CD8-positive, alpha-beta memory T cell (primary cell): ENCODE measurements around the gene SSUH2. TPM values are rescaled to one million over a fixed set of nuclear protein-coding genes. Genes with fewer than 3 reads are reported as not detected.

ENCODE experiments used
- CTCF ChIA-PET: fragments of 350-600 bp; sonication (Branson Sonifier 250); formaldehyde crosslinking; loops from one replicate; lab custom pipeline; 2021; ENCODE audit warnings: antibody characterized with exemption; lab: Charles Lee
- POLR2A ChIA-PET: fragments of 350-600 bp; sonication (Branson Sonifier 250); formaldehyde crosslinking; loops from one replicate; lab custom pipeline; 2021; ENCODE audit warnings: antibody characterized with exemption; lab: Charles Lee
- DNase-seq, 5 donors: peaks; one replicate each; pipeline versions ENCODE4 v3.0.0 to v3.0.0-alpha.2; 2020 to 2022; ENCODE audit warnings: mixed read lengths in 1 of 5
- H3K27ac ChIP-seq: one replicate; pipeline ENCODE4 v1.7.0; 2013; ENCODE audit warnings: low read depth, mild to moderate bottlenecking, low read length, moderate library complexity
- H3K27me3 ChIP-seq: 2 replicates; pipeline ENCODE4 v1.7.0; 2013; ENCODE audit warnings: low read length, mild to moderate bottlenecking; ENCODE audit not compliant: insufficient read depth, poor library complexity, severe bottlenecking
- H3K36me3 ChIP-seq: 2 replicates; pipeline ENCODE4 v1.7.0; 2013; ENCODE audit warnings: mild to moderate bottlenecking, low read length, moderate library complexity; ENCODE audit not compliant: insufficient read depth
- H3K4me1 ChIP-seq: 2 replicates; pipeline ENCODE4 v1.7.0; 2013; ENCODE audit warnings: mild to moderate bottlenecking, low read length, moderate library complexity; ENCODE audit not compliant: insufficient read depth
- H3K4me3 ChIP-seq: 2 replicates; pipeline ENCODE4 v1.7.0; 2013; ENCODE audit warnings: mild to moderate bottlenecking, low read length
- H3K9me3 ChIP-seq: 2 replicates; pipeline ENCODE4 v1.7.0; 2013; ENCODE audit warnings: mild to moderate bottlenecking, low read length
- H3K27ac Mint-ChIP-seq, 8 donors: one replicate each; pipeline ENCODE4 v1.8.0; 2020 to 2021; ENCODE audit warnings: mixed read lengths in 8 of 8, mild to moderate bottlenecking in 6 of 8, inconsistent platforms in 3 of 8, moderate library complexity in 3 of 8
- H3K27me3 Mint-ChIP-seq, 2 donors: one replicate each; pipeline ENCODE4 v1.8.0; 2020 to 2021; ENCODE audit warnings: mixed read lengths in 2 of 2, mild to moderate bottlenecking in 1 of 2, moderate library complexity in 1 of 2
- H3K36me3 Mint-ChIP-seq, 3 donors: one replicate each; pipeline ENCODE4 v1.8.0; 2020 to 2021; ENCODE audit warnings: mixed read lengths in 3 of 3, inconsistent platforms in 1 of 3, mild to moderate bottlenecking in 1 of 3
- H3K4me1 Mint-ChIP-seq, 3 donors: one replicate each; pipeline ENCODE4 v1.8.0; 2020 to 2021; ENCODE audit warnings: mixed read lengths in 3 of 3, inconsistent platforms in 1 of 3, mild to moderate bottlenecking in 1 of 3
- H3K4me3 Mint-ChIP-seq, 7 donors: one replicate each; pipeline ENCODE4 v1.8.0; 2020 to 2021; ENCODE audit warnings: mixed read lengths in 7 of 7, mild to moderate bottlenecking in 6 of 7, moderate library complexity in 4 of 7, inconsistent platforms in 2 of 7
- H3K9me3 Mint-ChIP-seq, 5 donors: one replicate each; pipeline ENCODE4 v1.8.0; 2020 to 2022; ENCODE audit warnings: mixed read lengths in 5 of 5, mild to moderate bottlenecking in 3 of 5, moderate library complexity in 2 of 5, inconsistent platforms in 1 of 5
- polyA plus RNA-seq: library from polyadenylated mRNA; unstranded; fragments of 300-500 nt; fragmentation: Illumina TruSeq; gene quantifications from one replicate; pipeline ENCODE4 v1.2.3, GENCODE V29; 2021
- total RNA-seq, 2 experiments: library from RNA; stranded (reverse); gene quantifications; one replicate each; pipeline ENCODE4 v1.2.3, GENCODE V29; 2021

The SSUH2 gene
- total and polyA plus RNA-seq, 3 experiments from 2014 or later = not detected

GRCh38 chr3:8621872-8622271, 22.7 kb downstream of the SSUH2 start:
- Histone ChIP-seq H3K27me3 (no peaks in the 10 kb centered on the region), H3K4me1 (no peaks in the 10 kb centered on the region), H3K27ac (no peak overlapping the region), H3K4me3 (no peak overlapping the region), H3K36me3 (no peaks in the 10 kb centered on the region), H3K9me3 (no peaks in the 10 kb centered on the region)
- H3K27me3 Mint-ChIP-seq = peaks cover 0 to 4% of the 10 kb centered on the region in 2 donors
- DNase-seq = no peak
- POLR2A ChIA-PET = no interaction called here
- H3K4me1 Mint-ChIP-seq = peaks cover 0 to 5% (median 0%) of the 10 kb centered on the region in 3 donors
- no peak overlapping the region for H3K4me3 Mint-ChIP-seq
- H3K9me3 Mint-ChIP-seq = peaks cover 0 to 3% (median 0%) of the 10 kb centered on the region in 5 donors
- CTCF ChIA-PET = no interaction called here
- no peaks in the 10 kb centered on the region for H3K36me3 Mint-ChIP-seq
- no peak overlapping the region for H3K27ac Mint-ChIP-seq

- no peaks in the 10 kb centered on the region for H3K36me3 ChIP-seq
- no peak overlapping the region for H3K4me3 ChIP-seq
- DNase-seq = no peak
- H3K4me1 ChIP-seq = no peaks in the 10 kb centered on the region
- Mint-ChIP-seq H3K27me3 (peaks cover 0 to 4% of the 10 kb centered on the region in 2 donors), H3K27ac (no peak overlapping the region), H3K4me3 (no peak overlapping the region), H3K4me1 (peaks cover 0 to 5% (median 0%) of the 10 kb centered on the region in 3 donors), H3K36me3 (no peaks in the 10 kb centered on the region), H3K9me3 (peaks cover 0 to 3% (median 0%) of the 10 kb centered on the region in 5 donors)
- H3K27ac ChIP-seq = no peak overlapping the region
- ChIA-PET POLR2A (no interaction called here), CTCF (no interaction called here)
- H3K9me3 ChIP-seq = no peaks in the 10 kb centered on the region
- no peaks in the 10 kb centered on the region for H3K27me3 ChIP-seq
Observed at GRCh38 chr3:8621141-8621540, 23.5 kb downstream of the SSUH2 start.

GRCh38 chr3:8619548-8619947, 25.1 kb downstream of the SSUH2 start:
- Mint-ChIP-seq H3K4me1 (peaks cover 0 to 5% (median 0%) of the 10 kb centered on the region in 3 donors), H3K4me3 (no peak overlapping the region), H3K9me3 (peaks cover 0 to 3% (median 0%) of the 10 kb centered on the region in 5 donors), H3K36me3 (no peaks in the 10 kb centered on the region), H3K27ac (no peak overlapping the region), H3K27me3 (no peaks in the 10 kb centered on the region)
- no peaks in the 10 kb centered on the region for H3K27me3 ChIP-seq
- no peak for DNase-seq
- no peaks in the 10 kb centered on the region for H3K4me1 ChIP-seq
- ChIA-PET POLR2A (no interaction called here), CTCF (no interaction called here)
- no peaks in the 10 kb centered on the region for H3K9me3 ChIP-seq
- H3K4me3 ChIP-seq = no peak overlapping the region
- H3K36me3 ChIP-seq = no peaks in the 10 kb centered on the region
- H3K27ac ChIP-seq = no peak overlapping the region

- peaks cover 0 to 3% (median 0%) of the 10 kb centered on the region in 5 donors for H3K9me3 Mint-ChIP-seq
- Histone ChIP-seq H3K4me3 (no peak overlapping the region), H3K27me3 (no peaks in the 10 kb centered on the region), H3K4me1 (no peaks in the 10 kb centered on the region), H3K27ac (no peak overlapping the region), H3K36me3 (no peaks in the 10 kb centered on the region), H3K9me3 (no peaks in the 10 kb centered on the region)
- H3K27me3 Mint-ChIP-seq = no peaks in the 10 kb centered on the region
- no peak overlapping the region for H3K27ac Mint-ChIP-seq
- peaks cover 0 to 5% (median 0%) of the 10 kb centered on the region in 3 donors for H3K4me1 Mint-ChIP-seq
- DNase-seq = no peak
- no peaks in the 10 kb centered on the region for H3K36me3 Mint-ChIP-seq
- POLR2A ChIA-PET = no interaction called here
- CTCF ChIA-PET = no interaction called here
- no peak overlapping the region for H3K4me3 Mint-ChIP-seq
Observed at GRCh38 chr3:8618950-8619349, 25.6 kb downstream of the SSUH2 start.

GRCh38 chr3:8617921-8618320, 26.7 kb downstream of the SSUH2 start:
- POLR2A ChIA-PET = no interaction called here
- no peak overlapping the region for H3K27ac Mint-ChIP-seq
- no peaks in the 10 kb centered on the region for H3K27me3 Mint-ChIP-seq
- CTCF ChIA-PET = no interaction called here
- no peak for DNase-seq
- Histone ChIP-seq H3K9me3 (no peaks in the 10 kb centered on the region), H3K27me3 (no peaks in the 10 kb centered on the region), H3K36me3 (no peaks in the 10 kb centered on the region), H3K27ac (no peak overlapping the region), H3K4me1 (no peaks in the 10 kb centered on the region), H3K4me3 (no peak overlapping the region)
- H3K4me3 Mint-ChIP-seq = no peak overlapping the region
- peaks cover 0 to under 1% (median 0%) of the 10 kb centered on the region in 3 donors for H3K4me1 Mint-ChIP-seq
- H3K36me3 Mint-ChIP-seq = no peaks in the 10 kb centered on the region
- peaks cover 0 to 3% (median 0%) of the 10 kb centered on the region in 5 donors for H3K9me3 Mint-ChIP-seq

- no peak for DNase-seq
- CTCF ChIA-PET = no interaction called here
- H3K27ac Mint-ChIP-seq = no peak overlapping the region
- H3K9me3 Mint-ChIP-seq = peaks cover 0 to 4% (median 0%) of the 10 kb centered on the region in 5 donors
- H3K9me3 ChIP-seq = no peaks in the 10 kb centered on the region
- H3K4me1 ChIP-seq = no peaks in the 10 kb centered on the region
- peaks cover 2 to 13% of the 10 kb centered on the region in 2 donors for H3K27me3 Mint-ChIP-seq
- no peaks in the 10 kb centered on the region for H3K4me1 Mint-ChIP-seq
- no peaks in the 10 kb centered on the region for H3K36me3 ChIP-seq
- no peak overlapping the region for H3K27ac ChIP-seq
- H3K36me3 Mint-ChIP-seq = peaks cover 0 to 5% (median 0%) of the 10 kb centered on the region in 3 donors
- H3K27me3 ChIP-seq = peaks cover 3% of the 10 kb centered on the region
- POLR2A ChIA-PET = no interaction called here
- no peak overlapping the region for H3K4me3 ChIP-seq
- H3K4me3 Mint-ChIP-seq = no peak overlapping the region
Observed at GRCh38 chr3:8610951-8611350, 33.6 kb downstream of the SSUH2 start.

GRCh38 chr3:8608791-8609467, 35.7 kb downstream of the SSUH2 start:
- Histone ChIP-seq H3K9me3 (no peaks in the 10 kb centered on the region), H3K27me3 (peaks cover 3% of the 10 kb centered on the region), H3K27ac (no peak overlapping the region), H3K4me1 (no peaks in the 10 kb centered on the region), H3K36me3 (no peaks in the 10 kb centered on the region), H3K4me3 (no peak overlapping the region)
- Mint-ChIP-seq H3K4me1 (no peaks in the 10 kb centered on the region), H3K27ac (no peak overlapping the region), H3K36me3 (peaks cover 0 to 5% (median 0%) of the 10 kb centered on the region in 3 donors), H3K9me3 (peaks cover 0 to 4% (median 0%) of the 10 kb centered on the region in 5 donors), H3K27me3 (peaks cover 3 to 13% of the 10 kb centered on the region in 2 donors), H3K4me3 (no peak overlapping the region)
- DNase-seq = no peak
- CTCF ChIA-PET = interaction anchor here (1.6 kb wide), 1 partner anchor 25 kb away, joined by 3 read pairs; no protein-coding TSS in a partner anchor
- POLR2A ChIA-PET = no interaction called here

GRCh38 chr3:8608041-8608790, 36.4 kb downstream of the SSUH2 start:
- Mint-ChIP-seq H3K4me3 (no peak overlapping the region), H3K27me3 (peaks cover 4 to 13% of the 10 kb centered on the region in 2 donors), H3K9me3 (peaks cover 0 to 4% (median 0%) of the 10 kb centered on the region in 5 donors), H3K36me3 (peaks cover 0 to 5% (median 0%) of the 10 kb centered on the region in 3 donors), H3K27ac (no peak overlapping the region), H3K4me1 (no peaks in the 10 kb centered on the region)
- Histone ChIP-seq H3K27me3 (peaks cover 3% of the 10 kb centered on the region), H3K9me3 (no peaks in the 10 kb centered on the region), H3K27ac (no peak overlapping the region), H3K36me3 (no peaks in the 10 kb centered on the region), H3K4me3 (no peak overlapping the region), H3K4me1 (no peaks in the 10 kb centered on the region)
- ChIA-PET POLR2A (no interaction called here), CTCF (interaction anchor here (1.6 kb wide), 1 partner anchor 26 kb away, joined by 3 read pairs; no protein-coding TSS in a partner anchor)
- no peak for DNase-seq
